ENCODE measurements around the gene ANGPTL8.

Gene ANGPTL8

DNA sequence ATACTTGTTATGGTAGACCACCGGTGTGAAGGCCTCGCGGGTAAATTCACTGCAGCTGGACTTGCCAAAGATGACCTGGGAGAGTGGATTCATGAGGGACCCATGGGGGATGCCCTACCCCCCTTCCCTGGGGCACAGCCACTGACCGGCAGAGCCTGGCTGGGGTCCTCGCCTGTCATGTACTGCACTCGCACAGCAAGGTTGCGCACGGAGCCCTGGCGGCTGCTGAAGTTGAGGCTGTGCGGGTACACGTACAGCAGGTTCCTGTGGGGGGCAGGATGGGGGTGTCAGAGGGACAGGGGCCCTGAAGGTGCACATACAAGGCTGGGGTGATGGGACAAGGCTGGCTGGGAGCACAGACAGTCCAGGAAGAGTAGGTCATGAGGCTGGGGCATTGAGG is 1.4 kb upstream of the ANGPTL8 start:
- DNase-seq, result no peak

DNA sequence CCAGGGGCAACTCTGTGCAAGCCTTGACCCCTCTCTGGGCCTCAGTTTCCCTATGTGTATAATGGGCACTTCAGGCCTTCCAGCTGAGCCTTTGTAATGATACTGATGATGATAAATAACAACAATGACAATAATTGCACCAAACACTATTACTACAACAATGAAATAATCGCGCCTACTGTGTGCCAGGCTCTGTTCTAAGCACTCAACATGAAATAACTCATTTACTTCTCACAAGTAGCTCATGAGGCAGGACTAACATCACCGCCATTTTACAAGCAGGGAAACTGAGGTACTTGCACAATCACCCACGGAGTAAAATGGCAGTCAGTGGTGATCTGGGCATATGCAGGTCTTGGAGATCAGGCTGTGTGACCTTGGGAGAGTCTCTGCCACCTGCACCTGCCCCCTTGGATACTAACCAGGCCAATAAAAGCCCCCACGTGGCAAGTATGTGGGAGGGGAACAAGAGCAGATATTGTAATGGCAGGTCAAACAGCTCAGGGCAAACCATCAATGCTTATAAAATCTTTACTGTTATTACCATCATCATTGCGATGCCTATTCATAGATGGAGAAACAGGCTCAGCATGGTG is 540 bp upstream of the ANGPTL8 start:
- no peak for DNase-seq

DNA sequence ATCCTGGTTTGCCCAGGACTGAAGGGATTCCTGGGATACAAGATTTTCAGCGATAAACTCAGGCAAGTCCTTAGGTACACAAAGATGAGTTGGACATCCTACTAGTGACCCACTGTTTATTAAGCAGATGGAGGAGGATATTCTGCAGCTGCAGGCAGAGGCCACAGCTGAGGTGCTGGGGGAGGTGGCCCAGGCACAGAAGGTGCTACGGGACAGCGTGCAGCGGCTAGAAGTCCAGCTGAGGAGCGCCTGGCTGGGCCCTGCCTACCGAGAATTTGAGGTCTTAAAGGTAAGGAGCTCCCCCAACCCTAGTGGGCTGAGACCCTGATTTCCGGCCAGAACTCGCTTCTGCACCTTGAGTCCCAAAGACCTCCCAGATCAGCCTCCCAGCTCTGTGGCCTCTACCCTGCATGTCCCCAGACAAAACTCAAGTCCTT is 607 bp downstream of the ANGPTL8 start:
- DNase-seq, result no peak

DNA sequence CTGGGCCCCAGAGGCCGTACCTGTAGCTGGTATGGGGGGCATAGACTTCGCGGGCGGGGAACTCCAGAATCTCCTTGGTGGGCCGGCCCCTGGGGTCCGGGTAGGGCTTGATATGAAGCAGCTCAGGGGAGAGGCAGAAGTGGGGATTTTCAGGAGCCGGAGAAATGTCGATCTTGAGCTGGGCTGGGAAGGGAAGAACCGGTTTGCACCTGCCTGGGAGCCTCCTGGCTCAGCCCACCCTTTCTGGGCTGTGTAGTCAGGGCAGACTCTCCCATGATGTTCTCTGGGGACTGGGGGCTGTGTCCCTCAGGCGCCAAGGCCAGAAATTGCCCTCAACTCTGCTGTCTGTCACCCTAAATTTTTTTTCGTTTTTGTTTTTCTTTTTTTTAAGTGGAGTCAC is 2.6 kb downstream of the ANGPTL8 start:
- DNase-seq, result no peak

DNA sequence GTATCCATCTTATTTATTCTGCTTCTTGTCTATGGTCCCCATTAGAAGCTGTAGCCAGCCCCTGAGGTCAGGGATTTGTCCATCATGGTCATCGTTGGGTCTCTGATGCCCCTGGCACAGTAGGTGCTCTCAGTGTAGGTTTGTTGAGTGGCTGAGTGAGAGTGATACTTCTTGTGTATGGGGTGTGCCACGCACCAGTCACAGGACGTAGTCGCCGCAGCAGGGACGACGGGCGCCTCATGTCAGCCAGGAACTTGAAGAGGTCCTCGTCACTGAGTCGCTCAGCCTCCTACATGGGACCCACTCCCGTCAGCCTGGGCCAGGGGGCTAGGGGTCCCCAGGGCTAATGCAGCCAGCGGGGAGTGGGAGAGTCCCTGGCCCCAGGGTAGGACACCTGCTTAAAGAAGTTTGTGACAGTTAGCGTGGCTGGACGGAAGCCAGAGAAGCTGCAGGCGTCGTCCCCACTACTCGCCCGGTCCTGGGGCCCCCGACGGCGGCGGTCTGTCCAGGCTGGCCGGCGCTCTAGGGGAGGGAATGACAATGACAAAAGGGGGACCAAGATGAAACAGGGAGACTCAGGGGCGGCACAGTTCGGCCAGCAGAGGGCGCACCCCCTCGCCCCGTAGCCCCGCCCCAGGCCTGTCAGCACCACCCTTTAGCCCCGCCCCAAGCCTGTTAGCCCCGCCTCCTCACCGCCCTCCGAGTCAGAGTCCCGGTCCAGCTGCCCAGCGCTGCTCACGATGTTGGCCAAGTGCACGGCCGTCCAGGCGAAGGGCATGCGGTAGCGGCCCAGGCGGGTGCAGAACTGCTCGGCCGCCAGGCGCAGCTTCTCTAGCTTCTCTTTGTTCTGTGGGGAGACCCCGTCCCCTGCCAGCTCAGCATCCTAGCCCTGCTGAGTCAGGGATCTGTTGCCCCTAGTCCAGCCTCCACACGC is 3.7 kb downstream of the ANGPTL8 start:
- peak; percentile 79 to 80 for DNase-seq

DNA sequence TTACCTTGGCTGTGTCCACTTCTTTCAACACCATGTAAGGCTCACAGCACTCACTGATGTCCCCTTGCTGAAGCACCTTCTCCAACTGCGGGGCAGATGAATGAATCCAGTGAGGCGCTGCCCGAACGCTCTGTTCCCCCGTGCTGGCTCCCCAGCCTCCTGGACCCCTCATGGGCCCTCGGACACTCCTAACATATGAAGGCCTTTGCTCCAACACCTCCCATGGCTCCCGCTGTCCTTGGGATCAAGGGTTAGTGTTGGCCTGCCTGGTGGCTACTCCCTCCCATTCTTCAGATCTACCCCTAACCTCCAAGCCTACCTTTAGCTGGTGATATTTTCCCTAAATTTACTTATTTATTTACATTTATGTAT is 4.4 kb downstream of the ANGPTL8 start:
- DNase-seq, result no peak

DNA sequence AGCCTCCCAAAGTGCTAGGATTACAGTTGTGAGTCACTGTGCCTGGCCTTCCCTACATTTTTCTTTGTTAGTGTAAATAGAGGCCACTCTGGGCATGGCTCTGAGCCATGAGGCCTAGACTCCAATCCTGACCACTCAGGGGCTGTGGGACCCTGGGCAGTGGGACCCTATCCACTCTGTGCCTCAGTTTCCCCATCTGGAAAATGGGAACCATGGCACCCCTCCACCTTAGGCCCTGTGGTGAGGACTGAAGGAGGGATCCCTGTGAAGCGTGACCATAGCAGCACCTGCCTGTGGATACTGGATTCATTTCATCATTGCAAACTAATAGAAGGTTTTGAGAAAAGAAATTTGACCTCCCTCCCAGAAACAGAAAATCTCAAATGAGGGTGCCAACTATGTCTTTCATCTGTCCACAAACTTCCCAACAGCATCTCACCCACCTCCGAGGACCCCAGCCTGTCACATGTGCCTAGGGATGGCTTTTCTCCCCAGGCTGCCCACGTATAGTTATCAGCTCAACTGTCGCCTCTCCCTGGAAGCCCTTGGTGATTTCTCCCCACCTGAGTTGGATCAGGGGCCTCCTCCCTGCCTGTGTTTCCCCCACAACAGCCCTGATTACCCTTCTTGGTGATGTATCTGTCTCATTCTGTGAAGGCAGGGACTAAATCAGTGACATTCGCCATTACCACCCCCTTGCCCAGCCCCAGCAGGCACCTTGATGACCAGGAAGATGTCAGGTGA is 5.6 kb downstream of the ANGPTL8 start:
- no peak for DNase-seq

DNA sequence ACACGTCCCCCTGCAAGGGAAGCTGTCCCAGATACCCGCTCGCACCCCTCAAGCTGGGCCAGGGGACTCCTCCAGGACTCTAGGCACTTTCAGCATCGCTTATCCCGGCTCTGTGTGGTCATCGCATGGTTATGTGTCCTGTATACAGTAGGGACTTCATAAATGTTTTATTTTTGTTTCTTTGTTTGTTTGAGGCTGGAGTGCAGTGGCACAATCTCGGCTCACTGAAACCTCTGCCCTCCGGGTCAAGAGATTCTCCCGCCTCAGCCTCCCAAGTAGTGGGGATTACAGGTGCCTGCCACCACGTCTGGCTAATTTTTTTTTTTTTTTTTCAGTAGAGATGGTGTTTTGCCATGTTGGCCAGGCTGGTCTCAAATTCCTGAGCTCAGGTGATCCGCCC is 7.5 kb downstream of the ANGPTL8 start:
- DNase-seq, result no peak

DNA sequence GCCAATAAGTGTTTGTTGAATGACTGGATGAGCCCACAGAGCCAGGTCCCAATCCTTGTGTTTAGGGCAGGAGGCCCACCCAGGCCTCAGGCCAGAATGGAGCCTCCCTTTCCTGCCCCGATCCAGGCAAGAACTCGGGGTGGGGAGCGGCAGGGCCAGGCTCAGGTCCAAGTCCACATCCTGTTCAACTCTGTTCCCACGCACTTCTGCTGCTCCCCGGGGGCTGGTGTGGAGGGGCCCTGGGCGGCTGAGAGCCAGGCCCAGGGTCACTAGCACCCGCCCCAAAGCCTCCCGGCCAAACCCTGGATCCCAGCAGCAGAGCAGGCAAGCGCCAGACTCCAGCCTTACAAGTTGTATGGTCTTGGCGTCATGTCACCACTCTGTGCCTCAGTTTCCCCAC is 8.0 kb downstream of the ANGPTL8 start:
- no peak for DNase-seq

DNA sequence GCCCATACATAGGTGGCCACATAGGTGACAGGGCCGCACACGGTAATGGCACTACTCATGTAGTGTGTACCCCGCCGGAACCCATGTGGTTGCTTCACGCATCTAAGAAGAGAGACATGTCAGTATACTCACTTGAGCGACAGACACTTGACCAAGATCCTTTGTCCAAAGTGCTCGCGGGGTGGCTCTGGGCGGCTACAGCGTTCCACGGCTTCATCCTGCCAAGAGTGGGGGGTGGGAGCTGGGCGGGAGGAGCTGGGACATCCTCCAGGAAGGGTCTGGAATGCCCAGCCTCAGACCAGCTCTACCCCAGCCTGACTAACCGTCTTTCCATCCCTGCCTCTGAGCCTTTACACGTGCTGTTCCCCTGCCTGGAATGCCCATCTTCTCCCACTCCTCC is 8.5 kb downstream of the ANGPTL8 start:
- DNase-seq, result no peak

DNA sequence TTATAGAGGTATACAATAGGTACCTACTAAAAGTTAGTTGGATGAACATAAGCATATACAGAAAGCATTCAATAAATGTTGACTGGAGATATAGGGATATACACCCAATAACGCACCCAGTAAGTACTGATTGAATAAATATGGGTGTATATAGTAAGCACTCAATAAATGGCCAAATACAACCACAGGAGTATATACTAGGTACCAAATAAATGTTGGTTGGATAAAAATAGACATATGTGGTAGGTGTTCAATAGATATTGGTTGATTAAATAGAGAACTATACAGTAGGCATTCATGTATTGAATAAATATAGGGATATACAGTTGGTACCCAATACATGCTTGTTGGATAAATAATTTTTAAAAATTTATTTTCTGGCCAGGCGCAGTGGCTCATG is 9.4 kb downstream of the ANGPTL8 start:
- DNase-seq, result no peak

DNA sequence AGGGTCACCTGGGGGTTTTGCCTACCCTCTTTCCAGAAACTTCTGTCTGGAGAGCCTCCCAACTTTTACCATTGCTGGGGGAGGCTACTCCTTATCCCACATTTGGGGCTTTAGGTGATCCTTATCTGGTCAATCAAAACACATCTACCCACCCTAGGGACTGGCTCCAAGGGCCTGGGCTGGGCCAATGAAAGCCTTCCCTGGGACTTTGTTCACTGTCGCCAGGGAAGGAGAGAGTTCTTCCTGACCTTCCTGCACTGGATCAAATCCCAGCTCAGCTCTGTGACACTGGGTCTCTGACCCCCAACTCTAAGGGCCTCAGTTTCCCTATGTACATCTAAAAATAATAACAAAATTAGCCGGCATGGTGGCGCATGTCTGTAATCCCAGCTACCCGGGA is 11.8 kb downstream of the ANGPTL8 start:
- no peak for DNase-seq

DNA sequence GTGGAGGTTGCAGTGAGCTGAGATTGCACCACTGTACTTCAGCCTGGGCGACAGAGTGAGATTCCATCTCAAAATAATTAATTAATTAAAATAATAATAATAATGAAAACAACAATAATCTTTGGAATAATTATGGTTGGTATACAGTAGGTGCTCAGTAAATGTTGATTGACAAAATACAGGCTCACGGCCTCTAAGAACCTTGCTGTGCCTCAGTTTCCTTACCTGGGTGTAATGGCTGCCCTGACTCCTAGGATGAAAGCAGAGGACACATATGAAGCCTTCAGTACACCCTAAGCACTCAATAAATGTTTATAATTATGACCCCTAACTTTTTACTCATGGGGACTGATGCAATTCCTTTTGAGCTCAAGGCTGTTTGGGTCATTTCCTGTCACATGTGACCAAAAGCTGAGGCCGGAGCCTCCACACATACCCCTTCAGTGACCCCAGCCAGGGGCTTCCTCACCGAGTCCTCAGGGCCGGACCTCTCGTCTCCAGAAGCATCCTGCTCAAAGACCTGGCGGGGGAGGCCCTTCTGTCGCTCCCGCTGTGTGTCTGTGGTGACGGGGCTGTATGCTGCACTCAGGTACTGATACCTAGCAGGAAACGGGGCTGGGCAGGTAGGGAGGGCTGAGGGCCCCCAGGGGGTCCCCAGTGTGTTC is 12.4 kb downstream of the ANGPTL8 start:
- no peak for DNase-seq

DNA sequence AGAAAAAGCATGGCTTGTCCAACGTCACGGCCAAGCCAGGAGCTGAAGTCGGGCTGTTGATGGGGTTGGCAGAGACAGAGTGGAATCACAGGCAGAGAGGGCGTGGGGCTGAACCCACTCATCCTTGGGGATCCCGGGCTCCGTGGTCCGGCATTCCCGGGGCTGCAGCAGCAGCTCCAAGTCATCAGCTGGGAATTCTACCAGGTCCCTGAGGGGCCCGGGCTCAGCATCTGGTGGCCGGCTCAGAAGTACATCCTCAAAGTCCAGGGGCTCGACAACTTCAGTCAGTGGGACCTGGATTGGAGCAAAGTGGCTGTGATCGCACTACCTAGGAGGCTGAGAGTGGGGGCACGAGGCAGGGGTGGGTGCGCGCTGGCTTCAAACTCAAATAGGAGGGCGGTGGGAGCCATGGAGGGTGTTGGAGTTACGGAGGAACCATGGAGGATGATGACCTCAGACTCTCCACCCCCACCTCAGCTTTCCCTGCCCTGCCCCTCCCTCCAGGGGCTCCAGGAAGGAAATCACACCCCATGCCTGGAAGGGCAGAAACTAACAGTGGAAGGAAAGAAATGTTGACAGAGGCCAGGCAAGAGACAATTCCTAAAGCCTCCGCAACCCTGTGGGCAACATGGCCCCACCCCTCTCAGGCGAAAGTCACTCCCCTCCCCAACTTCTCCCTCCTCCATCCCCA is 13.4 kb downstream of the ANGPTL8 start:
- DNase-seq, result no peak

DNA sequence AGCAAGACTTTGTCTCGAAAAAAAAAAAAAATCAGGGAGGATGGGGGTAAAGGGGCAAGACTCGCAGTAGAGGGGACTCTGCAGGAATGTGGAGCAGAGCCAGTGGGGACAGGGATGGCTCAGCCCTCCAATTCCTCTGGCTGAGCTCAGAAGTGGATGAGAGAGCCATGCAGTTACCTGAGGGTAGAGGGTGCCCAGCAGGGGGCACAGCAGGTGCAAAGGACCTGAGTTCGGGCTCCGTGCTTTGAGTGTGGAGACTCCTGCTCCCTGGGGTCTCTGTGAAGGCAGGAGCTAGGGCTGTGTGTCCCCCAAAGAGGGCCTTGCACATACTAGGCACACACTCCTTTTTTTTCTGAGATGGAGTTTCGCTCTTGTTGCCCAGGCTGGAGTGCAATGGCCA is 15.2 kb downstream of the ANGPTL8 start:
- no peak for DNase-seq

DNA sequence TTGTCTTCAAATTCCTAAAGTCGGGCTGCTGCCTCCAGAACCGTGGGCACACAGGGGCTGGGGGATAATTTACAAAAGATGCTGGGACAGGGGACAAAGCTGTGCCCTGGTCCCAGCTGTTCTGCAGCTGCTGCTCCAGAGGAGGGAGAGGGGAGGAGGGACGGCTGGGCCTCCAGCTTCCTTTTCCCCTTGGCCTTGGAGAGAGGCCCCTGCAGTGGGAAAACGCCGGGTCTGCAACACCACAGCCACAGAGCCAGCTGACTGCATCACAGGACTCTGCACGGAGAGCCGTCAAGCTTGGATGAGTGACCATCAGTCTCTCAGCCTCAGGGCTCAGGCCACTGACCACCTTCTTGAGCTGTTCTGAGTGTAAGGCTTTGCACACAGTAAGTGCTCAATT is 16.8 kb downstream of the ANGPTL8 start:
- DNase-seq, result no peak

DNA sequence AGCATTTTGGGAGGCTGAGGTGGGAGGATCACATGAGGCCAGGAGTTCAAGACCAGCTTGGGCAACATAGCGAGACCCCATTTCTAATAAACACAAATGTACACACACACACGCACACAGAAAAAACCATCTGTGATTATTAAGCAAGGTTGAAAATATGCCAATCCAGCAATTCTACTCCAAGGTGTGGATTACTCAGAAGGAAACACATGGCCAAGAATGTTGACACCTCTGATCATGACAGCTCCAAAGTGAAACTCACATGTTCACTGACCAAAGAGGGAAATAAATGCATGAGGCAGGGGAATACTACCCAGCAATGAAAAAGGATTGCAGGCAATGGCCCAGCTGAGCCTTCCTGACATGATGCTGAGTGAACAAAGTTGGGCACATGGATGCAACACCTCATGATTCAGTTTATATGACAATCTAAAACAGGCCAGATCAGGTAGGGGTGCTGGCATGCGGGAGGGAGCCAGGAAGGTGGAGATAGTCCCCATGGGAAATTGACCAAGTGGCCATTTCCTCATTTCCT is 18.5 kb downstream of the ANGPTL8 start:
- no peak for DNase-seq

DNA sequence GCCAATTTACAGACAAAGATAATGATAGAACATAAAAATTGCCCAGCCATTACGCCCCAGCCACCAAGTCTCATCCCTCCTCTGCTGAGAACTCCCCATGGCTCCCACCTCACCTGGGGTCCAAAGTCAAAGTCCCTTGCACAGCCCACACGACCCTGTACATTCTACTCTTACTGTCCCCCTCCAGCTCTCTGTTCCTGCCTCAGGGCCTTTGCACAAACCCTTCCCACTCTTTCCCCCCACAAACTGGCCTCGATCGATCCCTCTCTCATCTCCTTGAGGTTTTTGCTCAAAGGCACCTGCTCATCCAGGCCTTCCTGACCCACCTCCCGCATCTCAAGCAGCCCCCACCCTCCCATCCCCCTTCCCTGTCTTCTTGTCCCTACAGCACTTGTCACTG is 21.6 kb downstream of the ANGPTL8 start:
- DNase-seq, result no peak

DNA sequence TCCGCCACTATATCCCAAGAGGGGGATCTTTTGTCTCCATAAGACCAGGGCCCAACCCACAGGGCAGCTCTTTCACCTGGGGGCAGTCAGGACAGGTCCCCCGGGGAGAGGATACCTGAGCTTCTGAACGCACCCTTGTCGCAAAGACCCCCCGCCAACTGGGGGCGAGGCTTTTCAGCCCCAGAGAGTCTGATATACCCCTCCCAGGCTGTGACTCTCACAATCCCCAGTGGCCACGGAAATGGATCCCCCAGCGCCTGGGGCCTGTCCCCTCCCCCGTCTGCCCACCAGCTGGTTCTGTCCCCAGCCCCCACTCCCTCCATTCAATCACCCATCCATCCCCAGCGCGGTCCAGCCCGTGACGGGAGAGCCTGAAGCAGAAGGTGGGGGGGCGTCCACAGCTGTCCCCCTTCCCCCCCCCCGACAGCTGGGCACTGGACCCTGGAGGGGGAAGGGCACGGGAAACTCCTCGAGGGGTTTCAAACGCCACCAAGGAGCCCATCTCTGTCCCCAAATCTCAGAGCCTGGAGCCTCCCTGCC is 22.1 kb downstream of the ANGPTL8 start:
- no peak for DNase-seq

DNA sequence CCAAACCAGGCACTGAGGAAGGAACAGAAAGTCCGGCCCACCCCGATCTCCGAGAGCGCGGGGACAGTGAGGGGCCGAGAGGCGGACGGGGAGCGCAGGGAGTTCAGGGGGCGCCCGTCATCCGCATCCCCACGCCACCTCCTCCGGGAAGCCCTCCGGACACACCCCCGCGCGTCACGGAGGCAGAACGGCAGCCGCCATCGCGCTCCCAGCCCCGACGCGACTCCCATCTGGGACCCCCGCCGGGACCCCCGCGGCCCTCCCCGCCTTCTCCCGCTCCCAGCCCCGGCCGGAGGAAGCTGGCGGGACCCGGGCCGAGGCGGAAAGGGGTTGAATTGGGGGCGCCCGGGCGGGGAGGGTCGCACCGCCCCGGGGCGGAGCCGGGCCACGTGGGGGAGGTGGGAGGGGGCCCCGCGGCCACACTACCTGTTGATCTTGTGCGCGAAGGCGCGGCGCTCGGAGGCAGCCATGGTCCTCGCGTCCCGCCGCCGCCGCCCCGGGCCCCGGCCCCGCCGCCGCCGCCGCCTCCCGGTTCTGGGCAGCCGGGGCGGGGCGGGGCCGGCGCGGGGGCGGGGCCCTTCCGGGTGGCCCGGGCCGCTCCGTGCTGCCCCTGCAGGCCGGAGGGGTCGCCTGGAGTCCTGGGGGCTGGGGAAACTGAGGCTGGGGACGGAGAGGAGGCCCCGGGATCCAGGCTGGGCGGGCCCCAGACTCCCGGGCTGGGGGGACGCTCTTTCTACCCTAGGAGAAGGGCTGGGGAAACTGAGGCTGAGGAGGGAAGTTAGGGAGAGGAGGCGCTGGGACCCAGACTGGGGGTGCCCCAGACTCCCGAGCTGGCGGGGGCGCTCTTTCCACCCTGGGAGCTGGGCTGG is 22.8 kb downstream of the ANGPTL8 start, which contains the start of gene DOCK6:
Gene DOCK6, minus strand, starts transcription at position 554 of the 869 bp plus-strand sequence. Its CDS starts 84 bp downstream, at position 470.
- no peak for DNase-seq

DNA sequence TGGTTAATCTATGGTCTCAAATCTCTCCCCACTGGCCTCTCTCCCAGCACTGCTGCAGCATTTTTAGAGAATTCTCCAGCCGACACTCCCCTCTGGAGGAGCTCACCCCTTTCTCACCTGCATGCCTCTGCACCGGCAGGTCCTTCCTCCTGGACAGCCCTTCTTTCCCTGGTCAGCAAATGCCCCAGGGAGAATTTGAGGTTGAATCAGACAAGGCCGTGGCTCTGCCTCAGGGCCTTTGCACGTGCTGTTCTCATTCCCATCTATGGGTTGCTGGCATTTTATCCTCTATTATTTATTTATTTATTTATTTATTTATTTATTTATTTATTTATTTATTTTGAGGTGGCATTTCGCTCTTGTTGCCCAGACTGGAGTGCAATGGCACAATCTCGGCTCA is 24.3 kb downstream of the ANGPTL8 start:
- no peak for DNase-seq

Measured in activated CD4-positive, alpha-beta T cell treated with anti-CD3 and anti-CD28 coated beads, Interleukin-2, amount 50 U/mL, for 4 hours (primary cell).